Measurements from ENCODE around the gene GSTO2. TPM values are rescaled to one million over a fixed set of nuclear protein-coding genes. Genes with fewer than 3 reads are reported as not detected.

The GSTO2 gene
- total RNA-seq, 1 donor from 2014 or later = 5.9 TPM

DNA sequence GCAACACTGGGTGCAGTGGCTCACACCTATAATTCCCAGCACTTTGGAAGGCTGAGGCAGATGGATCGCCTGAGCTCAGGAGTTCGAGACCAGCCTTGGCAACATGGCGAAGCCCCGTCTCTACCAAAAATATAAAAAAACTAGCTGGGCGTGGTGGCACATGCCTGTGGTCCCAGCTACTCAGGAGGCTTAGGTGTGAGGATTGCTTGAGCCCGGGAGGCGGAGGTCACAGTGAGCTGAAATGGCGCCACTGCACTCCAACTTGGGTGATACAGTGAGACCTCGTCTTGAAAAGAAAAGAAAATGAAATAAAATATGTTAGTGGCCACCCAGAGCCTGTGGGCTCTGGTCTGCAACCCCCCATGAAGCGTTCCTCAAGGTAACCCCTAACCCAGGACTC, 55.9 kb downstream of the GSTO2 start:
- Mint-ChIP-seq H3K36me3 (ENCODE audit: low read depth, unreplicated experiment) (peaks cover 7% of the 10 kb centered on the region), H3K4me3 (ENCODE audit: unreplicated experiment) (no peak overlapping the region), H3K27me3 (ENCODE audit: unreplicated experiment) (peaks cover 25% of the 10 kb centered on the region), H3K9me3 (ENCODE audit: unreplicated experiment) (no peaks in the 10 kb centered on the region), H3K27ac (ENCODE audit: unreplicated experiment) (no peak overlapping the region), H3K4me1 (ENCODE audit: unreplicated experiment) (peaks cover 76% of the 10 kb centered on the region)
- TF ChIP-seq, protein P1, sequence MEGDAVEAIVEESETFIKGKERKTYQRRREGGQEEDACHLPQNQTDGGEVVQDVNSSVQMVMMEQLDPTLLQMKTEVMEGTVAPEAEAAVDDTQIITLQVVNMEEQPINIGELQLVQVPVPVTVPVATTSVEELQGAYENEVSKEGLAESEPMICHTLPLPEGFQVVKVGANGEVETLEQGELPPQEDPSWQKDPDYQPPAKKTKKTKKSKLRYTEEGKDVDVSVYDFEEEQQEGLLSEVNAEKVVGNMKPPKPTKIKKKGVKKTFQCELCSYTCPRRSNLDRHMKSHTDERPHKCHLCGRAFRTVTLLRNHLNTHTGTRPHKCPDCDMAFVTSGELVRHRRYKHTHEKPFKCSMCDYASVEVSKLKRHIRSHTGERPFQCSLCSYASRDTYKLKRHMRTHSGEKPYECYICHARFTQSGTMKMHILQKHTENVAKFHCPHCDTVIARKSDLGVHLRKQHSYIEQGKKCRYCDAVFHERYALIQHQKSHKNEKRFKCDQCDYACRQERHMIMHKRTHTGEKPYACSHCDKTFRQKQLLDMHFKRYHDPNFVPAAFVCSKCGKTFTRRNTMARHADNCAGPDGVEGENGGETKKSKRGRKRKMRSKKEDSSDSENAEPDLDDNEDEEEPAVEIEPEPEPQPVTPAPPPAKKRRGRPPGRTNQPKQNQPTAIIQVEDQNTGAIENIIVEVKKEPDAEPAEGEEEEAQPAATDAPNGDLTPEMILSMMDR (IDR thresholded peaks at IDR 0.05; ENCODE audit: unreplicated experiment) = no peak
- no peak for DNase-seq (ENCODE audit: low spot score)

DNA sequence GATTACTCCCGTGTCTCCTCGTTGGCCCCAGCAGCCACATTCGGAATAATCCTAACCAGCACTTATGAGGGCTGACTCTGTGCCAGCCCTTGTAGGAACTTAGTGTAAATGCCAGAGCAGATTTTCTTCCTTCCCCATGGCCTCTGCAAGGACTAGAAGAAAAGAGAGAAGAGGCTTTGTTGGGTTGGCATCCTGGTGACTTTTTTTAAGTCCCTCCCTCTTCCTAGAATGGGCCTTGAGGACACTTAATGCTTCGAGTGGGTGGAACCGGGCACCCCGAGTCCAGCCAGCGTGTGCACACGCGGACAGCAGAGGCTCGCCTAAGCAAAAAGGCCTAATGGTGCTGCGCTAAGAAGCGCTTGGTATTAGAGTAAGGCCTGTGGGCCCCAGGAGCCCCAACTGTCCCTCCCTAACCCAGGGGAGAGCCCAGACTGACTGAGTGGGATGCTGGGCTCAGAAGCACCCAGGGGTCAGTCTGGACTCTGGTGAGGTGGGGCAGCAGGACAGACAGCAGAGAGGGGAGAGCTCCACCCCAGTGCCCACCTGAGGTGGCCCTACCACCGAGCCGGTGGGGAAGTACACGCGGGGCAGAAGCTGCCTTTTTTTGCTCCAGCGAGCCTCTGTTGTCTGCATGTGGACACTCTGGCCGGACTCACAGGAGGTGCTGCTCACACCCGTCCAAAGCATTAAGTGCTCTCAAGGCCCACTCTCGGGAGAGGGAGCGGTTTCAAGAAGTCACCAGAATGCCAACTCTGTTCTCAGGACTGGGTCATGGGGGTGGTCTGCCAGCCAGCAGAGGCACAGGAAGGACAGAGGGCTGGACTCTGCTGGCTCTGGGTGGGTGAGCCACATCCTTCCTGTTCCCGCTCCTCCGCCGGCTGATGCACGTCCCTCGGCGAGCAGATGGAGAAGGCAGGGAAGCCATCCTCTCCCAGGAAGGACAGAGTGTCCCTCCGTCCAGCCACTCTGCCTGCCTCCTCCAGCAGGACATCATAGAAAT, 56.8 kb downstream of the GSTO2 start:
- no peak for DNase-seq (ENCODE audit: low spot score)
- H3K27ac Mint-ChIP-seq (ENCODE audit: unreplicated experiment) = peak overlapping the region; percentile 28
- H3K4me1 Mint-ChIP-seq (ENCODE audit: unreplicated experiment) = peaks cover 77% of the 10 kb centered on the region
- TF ChIP-seq, protein P1 (IDR thresholded peaks at IDR 0.05; ENCODE audit: unreplicated experiment) = no peak
- no peaks in the 10 kb centered on the region for H3K9me3 Mint-ChIP-seq (ENCODE audit: unreplicated experiment)
- H3K36me3 Mint-ChIP-seq (ENCODE audit: low read depth, unreplicated experiment) = peaks cover 8% of the 10 kb centered on the region
- peaks cover 23% of the 10 kb centered on the region for H3K27me3 Mint-ChIP-seq (ENCODE audit: unreplicated experiment)
- H3K4me3 Mint-ChIP-seq (ENCODE audit: unreplicated experiment) = no peak overlapping the region

DNA sequence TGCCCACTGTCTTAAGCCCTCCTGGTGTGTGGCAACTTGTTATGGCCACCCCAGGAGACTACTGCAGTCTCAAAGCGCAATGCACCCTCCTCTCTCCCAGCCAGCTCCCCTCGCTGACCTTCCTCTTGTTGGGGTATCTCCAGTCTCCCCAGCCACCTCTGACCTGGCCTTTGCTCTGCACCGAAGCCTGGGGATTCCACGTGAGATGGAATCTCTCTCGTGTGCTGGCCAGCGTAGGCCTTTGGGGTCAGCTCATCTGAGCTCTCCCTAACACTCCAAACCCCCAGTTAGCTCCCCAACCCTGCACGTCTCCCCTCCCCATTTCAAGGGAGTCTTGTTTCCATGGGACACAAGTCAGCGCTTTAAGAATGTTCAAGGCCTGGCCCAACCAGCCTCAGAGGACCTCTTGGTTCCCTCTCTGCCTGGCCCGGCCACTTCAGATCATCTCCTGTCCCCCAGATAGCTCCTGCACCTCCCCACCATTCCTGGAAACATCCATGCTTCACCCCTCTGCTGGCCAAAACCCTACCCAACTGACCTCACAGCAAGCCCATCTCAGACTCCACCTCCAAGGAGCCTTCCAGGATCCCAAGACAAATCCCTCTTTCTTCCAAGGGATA, 58.1 kb downstream of the GSTO2 start:
- peak overlapping the region; percentile 69 for H3K4me3 Mint-ChIP-seq (ENCODE audit: unreplicated experiment)
- no peak for DNase-seq (ENCODE audit: low spot score)
- TF ChIP-seq, protein P1 (IDR thresholded peaks at IDR 0.05; ENCODE audit: unreplicated experiment) = no peak
- peaks cover 82% of the 10 kb centered on the region for H3K4me1 Mint-ChIP-seq (ENCODE audit: unreplicated experiment)
- H3K36me3 Mint-ChIP-seq (ENCODE audit: low read depth, unreplicated experiment) = peaks cover 11% of the 10 kb centered on the region
- peaks cover 21% of the 10 kb centered on the region for H3K27me3 Mint-ChIP-seq (ENCODE audit: unreplicated experiment)
- H3K27ac Mint-ChIP-seq (ENCODE audit: unreplicated experiment) = peak overlapping the region; percentile 52
- no peaks in the 10 kb centered on the region for H3K9me3 Mint-ChIP-seq (ENCODE audit: unreplicated experiment)

DNA sequence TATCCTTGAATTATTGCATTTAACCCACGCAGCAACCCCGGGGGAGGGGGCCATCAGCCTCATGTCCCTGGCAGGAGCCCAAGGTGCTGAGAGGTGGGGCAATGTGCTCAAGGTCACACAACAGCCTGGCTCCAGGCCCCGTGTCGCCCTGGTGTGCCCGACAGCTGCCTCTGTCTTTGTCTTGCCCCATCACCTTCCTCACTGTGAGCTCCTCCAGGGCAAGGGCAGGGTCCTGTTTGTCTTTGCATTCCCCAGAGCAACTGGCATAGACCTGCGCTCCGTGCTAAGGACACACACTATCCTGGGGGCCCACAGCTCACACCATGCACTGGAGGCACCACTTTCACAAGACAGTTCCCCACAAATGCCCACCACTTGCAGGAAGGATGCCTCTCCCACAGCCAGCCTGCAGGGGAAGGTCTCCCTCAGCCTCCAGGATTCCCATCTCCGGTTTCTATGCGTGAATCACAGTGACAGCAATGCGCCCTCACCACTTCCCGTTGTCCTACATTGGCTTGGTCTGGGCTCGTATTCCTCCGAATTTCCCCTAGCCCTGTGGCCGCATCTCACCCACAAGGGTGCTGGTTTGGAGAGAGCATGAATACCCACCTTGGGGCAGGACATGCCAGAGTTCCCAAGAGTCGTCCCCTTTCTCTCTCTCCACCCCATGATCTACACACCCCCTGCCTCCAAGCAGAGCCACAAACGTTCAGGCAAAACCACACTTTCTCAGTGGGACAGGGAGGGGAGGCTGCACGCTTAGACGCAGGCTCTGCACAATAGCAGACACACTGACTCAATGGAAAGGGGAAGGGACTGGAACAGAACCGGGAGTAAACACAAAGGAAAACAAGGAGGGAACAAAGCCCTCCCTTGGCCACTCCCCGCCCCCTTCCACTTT, 59.0 kb downstream of the GSTO2 start:
- peak; percentile 37 for DNase-seq (ENCODE audit: low spot score)
- peak overlapping the region; percentile 81 for H3K4me3 Mint-ChIP-seq (ENCODE audit: unreplicated experiment)
- H3K4me1 Mint-ChIP-seq (ENCODE audit: unreplicated experiment) = peaks cover 78% of the 10 kb centered on the region
- no peaks in the 10 kb centered on the region for H3K9me3 Mint-ChIP-seq (ENCODE audit: unreplicated experiment)
- H3K27me3 Mint-ChIP-seq (ENCODE audit: unreplicated experiment) = peaks cover 21% of the 10 kb centered on the region
- TF ChIP-seq, protein P1 (IDR thresholded peaks at IDR 0.05; ENCODE audit: unreplicated experiment) = no peak
- peaks cover 13% of the 10 kb centered on the region for H3K36me3 Mint-ChIP-seq (ENCODE audit: low read depth, unreplicated experiment)
- H3K27ac Mint-ChIP-seq (ENCODE audit: unreplicated experiment) = peak overlapping the region; percentile 96

Measured in endothelial cell (in vitro differentiated cells).